SK-N-SH treated with all-trans-retinoic acid at 6 μM for 48 hours (cell line): Measurements from ENCODE around the gene PRDM9.
"Not testable (repeated sequence)": the region's sequence is repeated elsewhere in the genome, so short reads cannot be mapped to it uniquely, and the experiment has no call there.

Experiments
- OSR1 ChIP-seq: fragments of 250-450 bp; sonication (Bioruptor Pico); IDR thresholded peaks from 2 replicates; pipeline ENCODE4 v1.8.0; 2022; ENCODE audit warnings: moderate library complexity, mild to moderate bottlenecking, inconsistent platforms
- RARB ChIP-seq: fragments of 250-450 bp; sonication (Bioruptor Pico); IDR thresholded peaks from 2 replicates; pipeline ENCODE4 v1.8.0; 2021; ENCODE audit warnings: mild to moderate bottlenecking, moderate library complexity
- ZC3H10 ChIP-seq: fragments of 250-450 bp; sonication (Bioruptor Pico); IDR thresholded peaks from 2 replicates; pipeline ENCODE4 v1.5.1; 2021; ENCODE audit warnings: mild to moderate bottlenecking, moderate library complexity
- ZFP3 ChIP-seq: fragments of 250-450 bp; sonication (Bioruptor Pico); IDR thresholded peaks from 2 replicates; pipeline ENCODE4 v1.5.0; 2020; ENCODE audit warnings: mild to moderate bottlenecking, moderate library complexity
- ZFP30 ChIP-seq: fragments of 450-650 bp; formaldehyde crosslinking; IDR thresholded peaks from 2 replicates; pipeline ENCODE4 v1.5.0; 2022; ENCODE audit warnings: mild to moderate bottlenecking, moderate library complexity
- ZNF565 ChIP-seq: fragments of 450-650 bp; formaldehyde crosslinking; conservative IDR thresholded peaks from 2 replicates; pipeline ENCODE4 v1.5.0; 2020; ENCODE audit warnings: low read depth, mild to moderate bottlenecking, moderate library complexity
- TF ChIP-seq, protein P1 (sequence below): fragments of 250-450 bp; sonication (Bioruptor Pico); IDR thresholded peaks from 2 replicates; pipeline ENCODE4 v1.8.0; 2020; ENCODE audit warnings: mild to moderate bottlenecking, moderate library complexity, borderline replicate concordance
- TF ChIP-seq, protein P2 (sequence below): fragments of 250-450 bp; sonication (Bioruptor Pico); IDR thresholded peaks from 2 replicates; pipeline ENCODE4 v1.5.1; 2020; ENCODE audit warnings: low read depth, mild to moderate bottlenecking, moderate library complexity
- TF ChIP-seq, protein P3 (sequence below): fragments of 250-450 bp; sonication (Bioruptor Pico); IDR thresholded peaks from 2 replicates; pipeline ENCODE4 v1.5.1; 2021; ENCODE audit warnings: mild to moderate bottlenecking, moderate library complexity

DNA sequence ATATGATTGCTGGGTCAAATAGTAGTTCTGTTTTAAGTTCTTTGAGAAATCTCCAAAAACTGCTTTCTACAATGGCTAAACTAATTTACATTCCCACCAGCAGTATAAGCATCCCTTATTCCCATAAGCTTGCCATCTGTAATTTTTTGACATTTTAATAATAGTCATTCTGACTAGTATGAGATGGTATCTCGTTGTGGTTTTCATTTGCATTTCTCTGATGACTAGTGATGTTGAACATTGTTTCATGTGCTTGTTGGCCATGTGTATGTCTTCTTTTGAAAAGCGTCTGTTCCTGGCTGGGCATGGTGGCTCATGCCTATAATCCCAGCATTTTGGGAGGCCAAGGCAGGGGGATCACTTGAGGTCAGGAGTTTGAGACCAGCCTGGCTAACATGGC is 21.2 kb upstream of the PRDM9 start:
- TF ChIP-seq ZC3H10 (CRISPR knock-in tag); ZFP3 (CRISPR knock-in tag); ZNF565; RARB (CRISPR knock-in tag); OSR1 (CRISPR knock-in tag); ZFP30 (CRISPR knock-in tag): not testable (repeated sequence)
- TF ChIP-seq, protein P1, sequence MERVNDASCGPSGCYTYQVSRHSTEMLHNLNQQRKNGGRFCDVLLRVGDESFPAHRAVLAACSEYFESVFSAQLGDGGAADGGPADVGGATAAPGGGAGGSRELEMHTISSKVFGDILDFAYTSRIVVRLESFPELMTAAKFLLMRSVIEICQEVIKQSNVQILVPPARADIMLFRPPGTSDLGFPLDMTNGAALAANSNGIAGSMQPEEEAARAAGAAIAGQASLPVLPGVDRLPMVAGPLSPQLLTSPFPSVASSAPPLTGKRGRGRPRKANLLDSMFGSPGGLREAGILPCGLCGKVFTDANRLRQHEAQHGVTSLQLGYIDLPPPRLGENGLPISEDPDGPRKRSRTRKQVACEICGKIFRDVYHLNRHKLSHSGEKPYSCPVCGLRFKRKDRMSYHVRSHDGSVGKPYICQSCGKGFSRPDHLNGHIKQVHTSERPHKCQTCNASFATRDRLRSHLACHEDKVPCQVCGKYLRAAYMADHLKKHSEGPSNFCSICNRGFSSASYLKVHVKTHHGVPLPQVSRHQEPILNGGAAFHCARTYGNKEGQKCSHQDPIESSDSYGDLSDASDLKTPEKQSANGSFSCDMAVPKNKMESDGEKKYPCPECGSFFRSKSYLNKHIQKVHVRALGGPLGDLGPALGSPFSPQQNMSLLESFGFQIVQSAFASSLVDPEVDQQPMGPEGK: not testable (repeated sequence)
- TF ChIP-seq, protein P2, sequence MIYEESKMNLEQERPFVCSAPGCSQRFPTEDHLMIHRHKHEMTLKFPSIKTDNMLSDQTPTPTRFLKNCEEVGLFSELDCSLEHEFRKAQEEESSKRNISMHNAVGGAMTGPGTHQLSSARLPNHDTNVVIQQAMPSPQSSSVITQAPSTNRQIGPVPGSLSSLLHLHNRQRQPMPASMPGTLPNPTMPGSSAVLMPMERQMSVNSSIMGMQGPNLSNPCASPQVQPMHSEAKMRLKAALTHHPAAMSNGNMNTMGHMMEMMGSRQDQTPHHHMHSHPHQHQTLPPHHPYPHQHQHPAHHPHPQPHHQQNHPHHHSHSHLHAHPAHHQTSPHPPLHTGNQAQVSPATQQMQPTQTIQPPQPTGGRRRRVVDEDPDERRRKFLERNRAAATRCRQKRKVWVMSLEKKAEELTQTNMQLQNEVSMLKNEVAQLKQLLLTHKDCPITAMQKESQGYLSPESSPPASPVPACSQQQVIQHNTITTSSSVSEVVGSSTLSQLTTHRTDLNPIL (CRISPR knock-in tag): not testable (repeated sequence)
- TF ChIP-seq, protein P3, sequence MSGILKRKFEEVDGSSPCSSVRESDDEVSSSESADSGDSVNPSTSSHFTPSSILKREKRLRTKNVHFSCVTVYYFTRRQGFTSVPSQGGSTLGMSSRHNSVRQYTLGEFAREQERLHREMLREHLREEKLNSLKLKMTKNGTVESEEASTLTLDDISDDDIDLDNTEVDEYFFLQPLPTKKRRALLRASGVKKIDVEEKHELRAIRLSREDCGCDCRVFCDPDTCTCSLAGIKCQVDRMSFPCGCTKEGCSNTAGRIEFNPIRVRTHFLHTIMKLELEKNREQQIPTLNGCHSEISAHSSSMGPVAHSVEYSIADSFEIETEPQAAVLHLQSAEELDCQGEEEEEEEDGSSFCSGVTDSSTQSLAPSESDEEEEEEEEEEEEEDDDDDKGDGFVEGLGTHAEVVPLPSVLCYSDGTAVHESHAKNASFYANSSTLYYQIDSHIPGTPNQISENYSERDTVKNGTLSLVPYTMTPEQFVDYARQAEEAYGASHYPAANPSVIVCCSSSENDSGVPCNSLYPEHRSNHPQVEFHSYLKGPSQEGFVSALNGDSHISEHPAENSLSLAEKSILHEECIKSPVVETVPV (CRISPR knock-in tag): not testable (repeated sequence)
